Spleen (tissue), 11 donors: ENCODE data around the gene NFATC1. TPM values are rescaled to one million over a fixed set of nuclear protein-coding genes. Genes with fewer than 3 reads are reported as not detected.
A peak's percentile ranks its signal among the peaks of the same experiment; 100 is the strongest.
"Not testable (repeated sequence)": the region's sequence is repeated elsewhere in the genome, so short reads cannot be mapped to it uniquely, and the experiment has no call there.

Experiments used
- DNase-seq: peaks from one replicate; pipeline ENCODE4 v3.0.0-alpha.2; 2020
- H3K27ac ChIP-seq, 8 donors: fragments of 200-600 bp; sonication (generic) in 7 of 8; 1 replicate in 4 of 8; 2 replicates in 4 of 8; pipeline versions ENCODE4 v1.5.0 to v1.8.0; 2016 to 2021; ENCODE audit warnings: inconsistent platforms in 4 of 8, mild to moderate bottlenecking in 4 of 8, moderate library complexity in 1 of 8
- H3K27me3 ChIP-seq, 7 donors: fragments of 200-600 bp; sonication (generic) in 6 of 7; replicated peaks in 1 of 7; 1 replicate in 4 of 7; 2 replicates in 3 of 7; pipeline versions ENCODE4 v1.5.0 to v1.8.0; 2016 to 2021; ENCODE audit warnings: inconsistent platforms in 3 of 7, mild to moderate bottlenecking in 1 of 7
- H3K36me3 ChIP-seq, 6 donors: fragments of 200-600 bp; sonication (generic) in 5 of 6; 1 replicate in 4 of 6; 2 replicates in 2 of 6; pipeline versions ENCODE4 v1.5.0 to v1.8.0; 2016 to 2021; ENCODE audit warnings: inconsistent platforms in 2 of 6
- H3K4me1 ChIP-seq, 6 donors: fragments of 200-600 bp; sonication (generic) in 5 of 6; 1 replicate in 3 of 6; 2 replicates in 3 of 6; pipeline versions ENCODE4 v1.5.0 to v1.8.0; 2016 to 2021; ENCODE audit warnings: inconsistent platforms in 3 of 6
- H3K4me3 ChIP-seq, 8 donors: fragments of 200-600 bp; sonication (generic) in 7 of 8; 1 replicate in 4 of 8; 2 replicates in 4 of 8; pipeline versions ENCODE4 v1.5.0 to v1.8.0; 2016 to 2021; ENCODE audit warnings: inconsistent platforms in 4 of 8, mild to moderate bottlenecking in 4 of 8, moderate library complexity in 2 of 8
- H3K9me3 ChIP-seq, 8 donors: fragments of 200-600 bp; sonication (generic) in 7 of 8; 1 replicate in 4 of 8; 2 replicates in 4 of 8; pipeline versions ENCODE4 v1.5.0 to v1.8.0; 2016 to 2021; ENCODE audit warnings: inconsistent platforms in 4 of 8
- POLR2A ChIP-seq, 3 donors: fragments of 450-650 bp; IDR thresholded peaks; one replicate each; pipeline ENCODE4 v1.5.1; 2017; ENCODE audit warnings: antibody characterized with exemption in 3 of 3, mild to moderate bottlenecking in 1 of 3
- POLR2AphosphoS5 ChIP-seq, 3 donors: sonication (generic); formaldehyde crosslinking; IDR thresholded peaks; one replicate each; pipeline ENCODE4 v1.5.1; 2017; ENCODE audit warnings: antibody characterized with exemption in 3 of 3
- WGBS, 5 donors: extraction: QIAGEN DNeasy Blood & Tissue Kit in 3 of 5; methylation state at CpG; one replicate each; pipeline versions ENCODE4 v1.1.5 to v1.1.7; 2013 to 2018; 5-methylcytosine and 5-hydroxymethylcytosine counted together
- intact Hi-C: fragments of 100-400 bp; cut with DNase I; formaldehyde crosslinking; loops from one replicate; pipeline ENCODE4 v1.15.0; 2023; ENCODE audit warnings: low total_unique reads
- polyA plus RNA-seq, 3 donors: library from polyadenylated mRNA; stranded (reverse); fragments of 200-250 nt; gene quantifications; one replicate each; pipeline ENCODE4 v1.2.1, GENCODE V29; 2013
- total RNA-seq, 7 donors: library from RNA; depleted of rRNA in 3 of 7; stranded (reverse); fragments of >200 nt in 3 of 7; fragmentation: NEBNext Ultra II Directional in 4 of 7; extraction: Animal tissue kit (Norgen Biotek cat#: 25700) in 4 of 7; gene quantifications; one replicate each; pipeline versions ENCODE4 v1.1.0 to v1.2.1, GENCODE V29; 2016 to 2021
- TF ChIP-seq, protein P1 (sequence below), 11 experiments: fragments of 200-600 bp in 7 of 11; fragments of 450-650 bp in 4 of 11; sonication (generic) in 4 of 11; IDR thresholded peaks in 8 of 11; conservative IDR thresholded peaks in 3 of 11; 1 replicate in 7 of 11; 2 replicates in 4 of 11; pipeline versions ENCODE4 v1.4.0 to v1.8.0; 2016 to 2021; ENCODE audit warnings: antibody characterized with exemption in 11 of 11, inconsistent platforms in 4 of 11, mild to moderate bottlenecking in 1 of 11
- donor health status: healthy with polysubstance abuse.
- donor health status: DM: no; HTN: no; CAD: no; lungs with moderate emphysema.
- donor health status: DM: no; HTN: no; CAD: no.
- donor health status: Bipolar disorder and iron deficiency.
- donor health status: healthy.
- donor health status: DM: no; HTN: no; CAD: no.
- donor health status: DM: yes; HTN: yes; CAD: no.

Gene NFATC1
- total and polyA plus RNA-seq, 10 donors: 20.7 to 64.9 (median 47.4) TPM

DNA sequence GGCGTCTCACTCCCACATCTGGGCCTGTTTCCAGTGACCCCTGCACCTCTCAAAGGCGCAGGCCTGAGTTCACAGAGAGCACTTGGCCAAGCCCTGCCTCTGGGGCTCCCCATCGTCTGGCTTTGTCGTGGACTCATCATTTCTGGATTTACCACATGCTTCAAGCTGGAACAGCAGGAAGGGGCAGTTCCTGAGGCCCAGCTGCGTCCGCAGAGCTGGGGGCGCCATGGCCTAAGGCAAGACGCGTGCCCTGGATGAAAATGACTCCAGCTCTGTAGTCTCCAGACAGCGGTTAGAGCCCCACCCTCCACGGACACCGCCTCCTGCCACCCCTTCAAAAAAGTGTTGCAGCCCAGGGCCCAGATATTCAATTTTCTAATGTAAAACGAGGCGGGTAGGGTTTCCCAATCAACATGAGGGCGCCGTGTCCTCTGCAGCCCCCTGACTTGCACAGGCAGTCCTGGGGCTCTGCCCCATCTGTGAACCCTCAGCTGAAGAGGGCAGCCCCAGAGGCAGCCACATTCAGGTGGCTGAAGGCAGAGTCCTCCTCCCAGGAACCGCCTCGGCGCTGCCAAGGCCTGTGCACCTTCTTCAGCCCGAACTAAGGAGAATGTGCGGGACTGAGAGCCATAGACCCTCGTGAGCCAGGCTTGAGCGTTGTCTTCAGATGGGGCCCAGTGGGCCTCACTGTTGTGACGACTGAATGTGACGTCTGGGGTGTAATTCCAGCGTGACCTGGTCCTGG lies 85.5 kb downstream of the NFATC1 start:
- H3K36me3 ChIP-seq: peaks cover 3 to 77% (median 38%) of the 10 kb centered on the region in 6 donors
- 89 to 93% (median 92%) methylated on average over 18 to 26 of the region's 26 CpGs for WGBS, 5 donors
- no peaks in the 10 kb centered on the region for H3K9me3 ChIP-seq
- intact Hi-C loops: no loop called here
- no peak overlapping the region for H3K4me3 ChIP-seq
- H3K4me1 ChIP-seq: no peaks in the 10 kb centered on the region
- TF ChIP-seq POLR2AphosphoS5 (IDR thresholded peaks at IDR 0.05): no peak
- no peak for TF ChIP-seq POLR2A (IDR thresholded peaks at IDR 0.05)
- TF ChIP-seq, protein P1, sequence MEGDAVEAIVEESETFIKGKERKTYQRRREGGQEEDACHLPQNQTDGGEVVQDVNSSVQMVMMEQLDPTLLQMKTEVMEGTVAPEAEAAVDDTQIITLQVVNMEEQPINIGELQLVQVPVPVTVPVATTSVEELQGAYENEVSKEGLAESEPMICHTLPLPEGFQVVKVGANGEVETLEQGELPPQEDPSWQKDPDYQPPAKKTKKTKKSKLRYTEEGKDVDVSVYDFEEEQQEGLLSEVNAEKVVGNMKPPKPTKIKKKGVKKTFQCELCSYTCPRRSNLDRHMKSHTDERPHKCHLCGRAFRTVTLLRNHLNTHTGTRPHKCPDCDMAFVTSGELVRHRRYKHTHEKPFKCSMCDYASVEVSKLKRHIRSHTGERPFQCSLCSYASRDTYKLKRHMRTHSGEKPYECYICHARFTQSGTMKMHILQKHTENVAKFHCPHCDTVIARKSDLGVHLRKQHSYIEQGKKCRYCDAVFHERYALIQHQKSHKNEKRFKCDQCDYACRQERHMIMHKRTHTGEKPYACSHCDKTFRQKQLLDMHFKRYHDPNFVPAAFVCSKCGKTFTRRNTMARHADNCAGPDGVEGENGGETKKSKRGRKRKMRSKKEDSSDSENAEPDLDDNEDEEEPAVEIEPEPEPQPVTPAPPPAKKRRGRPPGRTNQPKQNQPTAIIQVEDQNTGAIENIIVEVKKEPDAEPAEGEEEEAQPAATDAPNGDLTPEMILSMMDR (IDR thresholded peaks at IDR 0.05 in 8 of 11, conservative IDR thresholded peaks at IDR 0.05 in 3 of 11): no peak
- no peak overlapping the region for H3K27ac ChIP-seq
- H3K27me3 ChIP-seq: no peaks in the 10 kb centered on the region
- DNase-seq: peak; percentile 67

DNA sequence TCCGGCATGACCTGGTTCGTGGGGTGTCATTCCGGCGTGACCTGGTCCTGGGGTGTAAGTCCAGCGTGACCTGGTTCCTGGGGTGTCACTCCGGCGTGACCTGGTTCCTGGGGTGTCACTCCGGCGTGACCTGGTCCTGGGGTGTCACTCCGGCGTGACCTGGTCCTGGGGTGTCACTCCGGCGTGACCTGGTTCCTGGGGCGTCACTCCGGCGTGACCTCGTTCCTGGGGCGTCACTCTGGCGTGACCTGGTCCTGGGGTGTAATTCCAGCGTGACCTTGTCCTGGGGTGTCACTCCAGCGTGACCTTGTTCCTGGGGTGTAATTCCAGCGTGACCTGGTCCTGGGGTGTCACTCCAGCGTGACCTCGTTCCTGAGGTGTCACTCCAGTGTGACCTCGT lies 87.7 kb downstream of the NFATC1 start:
- H3K4me1 ChIP-seq, H3K9me3 ChIP-seq, H3K4me3 ChIP-seq, intact Hi-C loops, H3K27me3 ChIP-seq, H3K27ac ChIP-seq: not testable (repeated sequence)
- DNase-seq: peak; percentile 27
- WGBS, 5 donors: 89 to 96% (median 91%) methylated on average over 23 to 25 of the region's 25 CpGs
- peaks cover 8 to 79% (median 53%) of the 10 kb centered on the region in 6 donors for H3K36me3 ChIP-seq

DNA sequence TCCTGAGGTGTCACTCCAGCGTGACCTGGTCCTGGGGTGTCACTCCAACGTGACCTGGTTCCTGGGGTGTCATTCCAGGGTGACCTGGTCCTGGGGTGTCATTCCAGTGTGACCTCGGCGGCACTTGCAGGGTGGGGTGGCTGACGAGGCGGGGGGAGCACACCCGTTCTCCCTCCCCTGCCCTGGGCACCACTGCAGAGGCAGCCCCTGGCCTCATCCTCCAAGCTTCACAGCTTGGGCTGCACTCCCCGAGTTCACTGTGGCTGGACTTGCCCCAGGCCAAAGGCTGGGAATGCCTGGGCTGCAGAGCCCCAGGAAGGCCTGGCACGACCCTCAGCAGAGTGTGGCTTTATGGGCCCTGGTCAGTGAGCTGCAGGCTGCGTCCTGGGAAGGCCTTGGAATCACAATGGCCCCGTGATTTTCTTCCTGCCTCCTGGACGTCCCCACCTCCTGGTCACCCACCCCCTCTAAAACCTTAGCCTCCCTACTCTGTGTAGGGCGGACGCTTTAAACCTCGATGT lies 88.3 kb downstream of the NFATC1 start:
- H3K27ac ChIP-seq: no peak overlapping the region
- no peaks in the 10 kb centered on the region for H3K9me3 ChIP-seq
- peaks cover 7 to 79% (median 54%) of the 10 kb centered on the region in 6 donors for H3K36me3 ChIP-seq
- intact Hi-C loops: no loop called here
- H3K4me3 ChIP-seq: no peak overlapping the region
- DNase-seq: peak; percentile 64
- H3K27me3 ChIP-seq: no peaks in the 10 kb centered on the region
- no peak for TF ChIP-seq POLR2AphosphoS5 (IDR thresholded peaks at IDR 0.05)
- TF ChIP-seq, protein P1 (IDR thresholded peaks at IDR 0.05 in 8 of 11, conservative IDR thresholded peaks at IDR 0.05 in 3 of 11): no peak
- TF ChIP-seq POLR2A (IDR thresholded peaks at IDR 0.05): no peak
- 85 to 93% (median 89%) methylated on average over 14 to 15 of the region's 15 CpGs for WGBS, 5 donors
- no peaks in the 10 kb centered on the region for H3K4me1 ChIP-seq

DNA sequence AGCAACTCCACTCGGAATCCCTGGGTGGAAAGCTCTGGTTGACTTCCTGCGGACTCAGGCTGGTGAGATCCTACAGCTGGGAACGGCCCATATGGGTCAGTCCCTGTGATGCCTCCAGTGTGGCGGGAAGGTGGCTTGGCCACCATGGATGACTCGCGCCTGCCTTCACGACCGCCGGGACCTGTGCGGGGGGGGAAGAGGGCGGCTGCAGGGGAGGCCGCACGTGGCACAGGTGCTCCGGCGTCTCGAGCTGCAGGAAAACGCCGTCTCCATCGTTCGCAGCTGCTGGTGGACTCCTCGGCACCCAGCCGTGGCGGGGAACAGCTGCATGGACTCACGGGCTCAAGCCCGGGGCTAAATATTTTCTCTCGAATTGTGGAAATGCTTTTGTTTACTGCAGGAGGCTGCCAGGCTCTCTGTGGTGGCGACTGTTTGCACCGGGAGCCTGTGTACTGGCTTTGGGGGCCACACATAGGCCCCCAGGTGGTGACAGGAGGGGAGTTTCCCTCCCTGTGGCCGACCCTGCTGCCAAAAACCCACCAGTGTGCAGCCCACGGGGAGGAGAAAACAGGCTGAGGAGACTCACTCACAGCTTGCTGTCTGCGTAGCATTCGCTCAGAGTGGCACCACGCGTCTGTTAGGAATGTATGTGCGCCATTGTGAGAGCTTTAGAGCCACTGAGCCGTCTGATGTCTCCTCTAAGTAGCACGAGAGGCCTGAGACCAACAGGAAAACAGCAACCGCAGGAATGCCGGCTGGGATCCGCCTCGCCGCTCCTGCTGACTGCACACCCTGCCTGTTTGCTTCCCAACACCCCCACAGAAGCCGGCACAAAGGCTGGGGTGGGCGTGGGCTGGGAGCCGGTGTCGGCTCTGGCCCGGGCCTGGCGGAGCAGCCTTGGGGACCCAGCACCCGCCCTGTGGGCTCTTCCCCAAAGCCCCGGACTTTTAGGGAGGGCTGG lies 89.2 kb downstream of the NFATC1 start:
- no peaks in the 10 kb centered on the region for H3K4me1 ChIP-seq
- no peak overlapping the region for H3K4me3 ChIP-seq
- peaks cover 4 to 79% (median 51%) of the 10 kb centered on the region in 6 donors for H3K36me3 ChIP-seq
- intact Hi-C loops: no loop called here
- peak; percentile 73 for DNase-seq
- H3K9me3 ChIP-seq: no peaks in the 10 kb centered on the region
- H3K27ac ChIP-seq: no peak overlapping the region
- WGBS, 5 donors: 71 to 89% (median 87%) methylated on average over 25 to 50 of the region's 50 CpGs
- H3K27me3 ChIP-seq: no peaks in the 10 kb centered on the region
- TF ChIP-seq, protein P1 (IDR thresholded peaks at IDR 0.05 in 8 of 11, conservative IDR thresholded peaks at IDR 0.05 in 3 of 11): no peak
- TF ChIP-seq POLR2A (IDR thresholded peaks at IDR 0.05) (no peak), POLR2AphosphoS5 (IDR thresholded peaks at IDR 0.05) (no peak)
